GM06990 (cell line): ENCODE results near the gene CCL8.

Experiments
- DNase-seq: peaks from one replicate; pipeline ENCODE4 v3.0.0-alpha.2; 2011; ENCODE audit not compliant: insufficient read length; ENCODE audit errors: extremely low read depth
- H3K27me3 ChIP-seq: replicated peaks from 2 replicates; pipeline ENCODE4 v1.6.0; 2011; ENCODE audit warnings: low read length; ENCODE audit not compliant: control insufficient read depth, insufficient read depth
- H3K36me3 ChIP-seq: 2 replicates; pipeline ENCODE4 v1.5.1; 2011; ENCODE audit warnings: low read length; ENCODE audit not compliant: control insufficient read depth, insufficient read depth
- H3K4me3 ChIP-seq: replicated peaks from 2 replicates; pipeline ENCODE4 v1.5.1; 2011; ENCODE audit warnings: low read depth, mild to moderate bottlenecking, control low read depth, low read length
- CTCF ChIP-seq: IDR thresholded peaks from 2 replicates; pipeline ENCODE4 v1.5.1; 2011; ENCODE audit warnings: low read length, control low read depth, mild to moderate bottlenecking, inconsistent platforms; ENCODE audit not compliant: insufficient read depth, poor library complexity, severe bottlenecking

Gene CCL8

GRCh38 chr17:34352191-34352590, 33.0 kb downstream of the CCL8 start:
- TF ChIP-seq CTCF = no peak
- H3K36me3 ChIP-seq = no peaks in the 10 kb centered on the region
- H3K4me3 ChIP-seq = no peak overlapping the region
- no peak for DNase-seq
- H3K27me3 ChIP-seq = no peaks in the 10 kb centered on the region; the same call in 1 of the 2 replicates

GRCh38 chr17:34354637-34355036, 35.4 kb downstream of the CCL8 start:
- no peak for TF ChIP-seq CTCF
- no peaks in the 10 kb centered on the region for H3K36me3 ChIP-seq

GRCh38 chr17:34356194-34356593, 37.0 kb downstream of the CCL8 start, which contains the start of gene CCL13:
Gene CCL13, plus strand, starts transcription at chr17:34356480. Its CDS starts 47 bp downstream, at chr17:34356527.
- H3K4me3 ChIP-seq = no peak within 1 kb of the TSS
- no peak for TF ChIP-seq CTCF
- no peaks in the 10 kb centered on the region for H3K36me3 ChIP-seq
- H3K27me3 ChIP-seq = no peaks in the 10 kb centered on the region; the same call in 1 of the 2 replicates
- DNase-seq = no peak

More at GRCh38 chr17:34354637-34355036, 35.4 kb downstream of the CCL8 start:
- Histone ChIP-seq H3K27me3 (no peaks in the 10 kb centered on the region; the same call in 1 of the 2 replicates), H3K4me3 (no peak overlapping the region)
- no peak for DNase-seq

- no peaks in the 10 kb centered on the region for H3K36me3 ChIP-seq
- H3K4me3 ChIP-seq = no peak overlapping the region
- no peaks in the 10 kb centered on the region; the same call in 1 of the 2 replicates for H3K27me3 ChIP-seq
- peak; percentile 8 for TF ChIP-seq CTCF
- DNase-seq = no peak
These were observed 38.2 kb downstream of the CCL8 start for GRCh38 chr17:34357398-34357797.

- Histone ChIP-seq H3K4me3 (no peak overlapping the region), H3K36me3 (no peaks in the 10 kb centered on the region), H3K27me3 (no peaks in the 10 kb centered on the region; the same call in 1 of the 2 replicates)
- no peak for TF ChIP-seq CTCF
- DNase-seq = no peak
These were observed 39.4 kb downstream of the CCL8 start for GRCh38 chr17:34358631-34359030.
